LHCN-M2 (cell line): ENCODE data around the gene C5AR1. TPM values are rescaled to one million over a fixed set of nuclear protein-coding genes. Genes with fewer than 3 reads are reported as not detected.
A peak's percentile ranks its signal among the peaks of the same experiment; 100 is the strongest.
"Not testable (repeated sequence)": the region's sequence is repeated elsewhere in the genome, so short reads cannot be mapped to it uniquely, and the experiment has no call there.

Experiments used
- DNase-seq: peaks from one replicate; pipeline ENCODE4 v3.0.0-alpha.2; 2012; ENCODE audit warnings: low read depth
- total RNA-seq: library from RNA; depleted of rRNA; stranded (reverse); fragments of >200 nt; gene quantifications from 2 replicates; pipeline ENCODE4 v1.2.3, GENCODE V29; 2014; rRNA removed

C5AR1 gene
- total RNA-seq, 1 experiment from 2014 or later = not detected

DNA sequence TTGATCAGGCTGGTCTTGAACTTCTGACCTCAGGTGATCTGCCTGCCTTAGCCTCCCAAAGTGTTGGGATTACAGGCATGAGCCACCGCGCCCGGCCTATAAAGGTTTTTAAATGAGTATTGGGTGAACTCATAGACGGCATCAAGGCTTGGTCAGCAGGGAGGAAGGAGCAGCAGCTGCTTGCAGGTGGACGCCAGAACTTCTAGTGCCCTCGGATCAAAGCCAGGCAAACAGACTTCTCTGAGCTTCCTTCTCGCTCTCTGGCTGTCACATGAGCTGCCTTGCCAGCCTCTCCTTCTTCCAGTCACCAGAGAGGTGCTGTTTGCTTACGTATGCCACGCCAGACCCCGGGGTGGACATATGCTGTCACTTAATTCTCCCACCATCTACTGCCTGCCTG lies 55.8 kb downstream of the C5AR1 start:
- DNase-seq = not testable (repeated sequence)

DNA sequence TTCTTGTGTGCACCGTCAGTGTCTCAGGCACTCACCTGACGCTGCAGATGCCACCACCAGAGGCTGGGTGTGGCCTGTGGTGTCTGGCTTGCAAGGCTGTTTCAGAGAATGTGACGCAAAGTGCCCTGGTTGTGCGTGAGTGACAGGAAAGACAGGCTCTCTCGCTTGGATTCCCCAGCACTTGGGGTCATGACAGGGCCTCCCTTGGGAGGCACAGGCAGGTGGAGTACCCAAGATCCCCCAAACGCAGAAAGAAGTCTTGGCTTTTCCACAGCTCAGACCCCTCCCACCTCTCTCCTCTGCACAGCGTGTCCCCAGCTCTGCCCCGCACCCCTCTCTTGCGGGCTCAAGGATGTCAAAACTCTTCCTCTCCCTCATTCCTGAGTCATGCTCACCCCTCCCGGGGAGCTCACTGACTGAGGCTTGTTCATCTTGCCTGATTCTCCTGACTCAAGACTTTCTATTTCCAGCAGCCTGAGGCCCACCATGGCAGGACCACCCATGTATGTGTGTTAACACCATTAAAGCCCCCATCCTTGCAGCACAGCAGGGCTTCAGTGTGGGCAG lies 60.5 kb downstream of the C5AR1 start:
- DNase-seq = peak; percentile 64

DNA sequence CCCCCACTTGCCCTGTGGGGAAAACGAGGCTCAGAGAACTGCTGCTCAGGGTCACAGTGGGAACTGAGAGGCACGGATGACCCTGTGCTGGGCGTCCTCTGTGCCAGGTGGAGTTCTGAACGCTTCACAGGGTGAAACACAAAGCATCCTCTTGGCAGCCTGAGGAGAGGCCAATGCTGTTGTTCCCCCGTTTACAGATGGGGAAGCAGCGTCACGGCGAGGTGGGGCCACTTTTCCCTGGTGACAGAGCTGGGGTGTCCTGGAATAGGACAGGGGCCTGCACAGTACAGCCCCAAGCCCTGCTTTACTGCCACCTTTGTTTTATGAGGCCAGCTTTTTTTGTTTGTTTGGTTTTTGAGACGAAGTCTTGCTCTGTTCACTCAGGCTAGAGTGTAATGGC lies 61.6 kb downstream of the C5AR1 start:
- DNase-seq = no peak

Other genes starting within 250 kb of the C5AR1 start
- 14.9 and 17.3 TPM in 2 replicates for gene ZC3H4, start 196.1 kb upstream of the C5AR1 start, total RNA-seq
- gene SAE1, start 179.0 kb upstream of the C5AR1 start, total RNA-seq = 228 and 269 TPM in 2 replicates
- gene BBC3, start 78.7 kb upstream of the C5AR1 start, total RNA-seq = 3.3 and 6.8 TPM in 2 replicates
- gene CCDC9, start 53.3 kb upstream of the C5AR1 start, total RNA-seq = 4.9 and 16.2 TPM in 2 replicates
- gene INAFM1, start 35.0 kb upstream of the C5AR1 start, total RNA-seq = 0.51 and 0.80 TPM in 2 replicates
- not detected in 2 replicates for gene C5AR2, start 22.3 kb downstream of the C5AR1 start, total RNA-seq
- gene DHX34, start 39.5 kb downstream of the C5AR1 start, total RNA-seq = 15.7 and 19.4 TPM in 2 replicates
- 6.7 and 7.4 TPM in 2 replicates for gene MEIS3, start 109.7 kb downstream of the C5AR1 start, total RNA-seq
- 0.06 TPM in 1 of 2 replicates, not detected in the other for gene SLC8A2, start 162.0 kb downstream of the C5AR1 start, total RNA-seq
- gene KPTN, start 174.4 kb downstream of the C5AR1 start, total RNA-seq = 8.4 and 8.5 TPM in 2 replicates
- 153 and 242 TPM in 2 replicates for gene NAPA, start 205.2 kb downstream of the C5AR1 start, total RNA-seq